ENCODE results near the gene STK24.

DNA sequence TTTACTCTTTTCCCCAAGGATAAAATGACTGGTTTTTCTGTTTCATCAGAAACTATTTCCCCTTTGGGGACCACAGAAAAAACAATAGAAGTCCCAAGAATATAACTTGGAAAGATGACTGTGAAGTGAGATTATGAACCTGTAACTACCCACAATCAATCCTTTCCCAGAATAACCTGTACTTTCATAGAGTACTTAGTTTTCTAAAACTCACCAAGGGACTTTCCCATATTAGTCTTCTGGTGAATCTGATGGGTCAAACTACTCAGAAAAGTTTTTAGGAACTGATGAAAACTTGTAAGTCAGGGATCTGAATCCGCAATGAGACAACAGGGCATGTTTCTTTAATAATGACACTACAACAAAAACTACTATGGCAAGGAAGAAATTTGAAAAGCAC, 62.6 kb downstream of the STK24 start:
- TF ChIP-seq, protein P1, sequence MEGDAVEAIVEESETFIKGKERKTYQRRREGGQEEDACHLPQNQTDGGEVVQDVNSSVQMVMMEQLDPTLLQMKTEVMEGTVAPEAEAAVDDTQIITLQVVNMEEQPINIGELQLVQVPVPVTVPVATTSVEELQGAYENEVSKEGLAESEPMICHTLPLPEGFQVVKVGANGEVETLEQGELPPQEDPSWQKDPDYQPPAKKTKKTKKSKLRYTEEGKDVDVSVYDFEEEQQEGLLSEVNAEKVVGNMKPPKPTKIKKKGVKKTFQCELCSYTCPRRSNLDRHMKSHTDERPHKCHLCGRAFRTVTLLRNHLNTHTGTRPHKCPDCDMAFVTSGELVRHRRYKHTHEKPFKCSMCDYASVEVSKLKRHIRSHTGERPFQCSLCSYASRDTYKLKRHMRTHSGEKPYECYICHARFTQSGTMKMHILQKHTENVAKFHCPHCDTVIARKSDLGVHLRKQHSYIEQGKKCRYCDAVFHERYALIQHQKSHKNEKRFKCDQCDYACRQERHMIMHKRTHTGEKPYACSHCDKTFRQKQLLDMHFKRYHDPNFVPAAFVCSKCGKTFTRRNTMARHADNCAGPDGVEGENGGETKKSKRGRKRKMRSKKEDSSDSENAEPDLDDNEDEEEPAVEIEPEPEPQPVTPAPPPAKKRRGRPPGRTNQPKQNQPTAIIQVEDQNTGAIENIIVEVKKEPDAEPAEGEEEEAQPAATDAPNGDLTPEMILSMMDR (IDR thresholded peaks at IDR 0.05), result no peak
- TF ChIP-seq ZFX (IDR thresholded peaks at IDR 0.05; ENCODE audit: borderline replicate concordance), result no peak
